Suprapubic skin (tissue), 4 donors: Measurements from ENCODE around the gene CDKL2.

Experiments used
- POLR2A ChIP-seq, 2 donors: fragments of 450-650 bp; IDR thresholded peaks; one replicate each; pipeline ENCODE4 v1.6.1; 2017; ENCODE audit warnings: antibody characterized with exemption in 2 of 2, mild to moderate bottlenecking in 2 of 2, moderate library complexity in 2 of 2
- POLR2AphosphoS5 ChIP-seq, 3 donors: sonication (generic); formaldehyde crosslinking; IDR thresholded peaks; one replicate each; pipeline ENCODE4 v1.6.1; 2017; ENCODE audit warnings: antibody characterized with exemption in 3 of 3
- TF ChIP-seq, protein P1 (sequence below), 2 donors: fragments of 200-600 bp in 1 of 2; fragments of 450-650 bp in 1 of 2; sonication (generic) in 1 of 2; IDR thresholded peaks; one replicate each; pipeline ENCODE4 v1.5.1; 2016 to 2019; ENCODE audit warnings: antibody characterized with exemption in 2 of 2, mild to moderate bottlenecking in 1 of 2, moderate library complexity in 1 of 2

DNA sequence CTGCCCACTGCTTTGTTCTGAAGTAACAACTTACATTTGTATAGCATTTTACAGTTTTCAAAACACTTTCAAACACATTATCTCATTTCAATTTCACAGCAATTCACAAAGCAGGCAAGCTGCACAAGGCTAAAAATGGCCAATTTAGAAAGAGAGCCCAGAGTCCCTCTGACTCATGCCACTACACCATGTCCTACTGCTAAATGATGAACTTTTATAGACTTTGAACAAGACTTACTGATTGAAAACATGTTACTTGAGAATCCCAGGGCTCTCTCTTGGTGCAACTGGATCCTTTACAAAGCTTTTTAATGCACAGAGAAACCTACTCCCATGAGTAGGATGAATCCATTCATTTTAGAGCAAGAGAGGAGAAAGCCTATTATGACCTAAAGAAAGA, 48.6 kb upstream of the CDKL2 start:
- TF ChIP-seq, protein P1, sequence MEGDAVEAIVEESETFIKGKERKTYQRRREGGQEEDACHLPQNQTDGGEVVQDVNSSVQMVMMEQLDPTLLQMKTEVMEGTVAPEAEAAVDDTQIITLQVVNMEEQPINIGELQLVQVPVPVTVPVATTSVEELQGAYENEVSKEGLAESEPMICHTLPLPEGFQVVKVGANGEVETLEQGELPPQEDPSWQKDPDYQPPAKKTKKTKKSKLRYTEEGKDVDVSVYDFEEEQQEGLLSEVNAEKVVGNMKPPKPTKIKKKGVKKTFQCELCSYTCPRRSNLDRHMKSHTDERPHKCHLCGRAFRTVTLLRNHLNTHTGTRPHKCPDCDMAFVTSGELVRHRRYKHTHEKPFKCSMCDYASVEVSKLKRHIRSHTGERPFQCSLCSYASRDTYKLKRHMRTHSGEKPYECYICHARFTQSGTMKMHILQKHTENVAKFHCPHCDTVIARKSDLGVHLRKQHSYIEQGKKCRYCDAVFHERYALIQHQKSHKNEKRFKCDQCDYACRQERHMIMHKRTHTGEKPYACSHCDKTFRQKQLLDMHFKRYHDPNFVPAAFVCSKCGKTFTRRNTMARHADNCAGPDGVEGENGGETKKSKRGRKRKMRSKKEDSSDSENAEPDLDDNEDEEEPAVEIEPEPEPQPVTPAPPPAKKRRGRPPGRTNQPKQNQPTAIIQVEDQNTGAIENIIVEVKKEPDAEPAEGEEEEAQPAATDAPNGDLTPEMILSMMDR (IDR thresholded peaks at IDR 0.05): no peak
- no peak for TF ChIP-seq POLR2A (IDR thresholded peaks at IDR 0.05)
- TF ChIP-seq POLR2AphosphoS5 (IDR thresholded peaks at IDR 0.05): no peak
